ENCODE data around the gene TMEM147.

- no peak for TF ChIP-seq HCFC1 (IDR thresholded peaks at IDR 0.05; ENCODE audit: low read depth, low read length)
- no peak for TF ChIP-seq PHB2 (IDR thresholded peaks at IDR 0.05; ENCODE audit: partially characterized antibody)
- TF ChIP-seq ZNF788 (CRISPR knock-in tag; IDR thresholded peaks at IDR 0.05; ENCODE audit: borderline replicate concordance), result no peak
- no peak for TF ChIP-seq ESRRA (CRISPR knock-in tag; IDR thresholded peaks at IDR 0.05; ENCODE audit: low read depth)
- TF ChIP-seq, protein P1, sequence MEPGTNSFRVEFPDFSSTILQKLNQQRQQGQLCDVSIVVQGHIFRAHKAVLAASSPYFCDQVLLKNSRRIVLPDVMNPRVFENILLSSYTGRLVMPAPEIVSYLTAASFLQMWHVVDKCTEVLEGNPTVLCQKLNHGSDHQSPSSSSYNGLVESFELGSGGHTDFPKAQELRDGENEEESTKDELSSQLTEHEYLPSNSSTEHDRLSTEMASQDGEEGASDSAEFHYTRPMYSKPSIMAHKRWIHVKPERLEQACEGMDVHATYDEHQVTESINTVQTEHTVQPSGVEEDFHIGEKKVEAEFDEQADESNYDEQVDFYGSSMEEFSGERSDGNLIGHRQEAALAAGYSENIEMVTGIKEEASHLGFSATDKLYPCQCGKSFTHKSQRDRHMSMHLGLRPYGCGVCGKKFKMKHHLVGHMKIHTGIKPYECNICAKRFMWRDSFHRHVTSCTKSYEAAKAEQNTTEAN (CRISPR knock-in tag; conservative IDR thresholded peaks at IDR 0.05), result no peak
Measured at GRCh38 chr19:35558400-35559280, 13.2 kb downstream of the TMEM147 start.

Measured in HepG2 (cell line).